Measurements from ENCODE around the gene STXBP5. TPM values are rescaled to one million over a fixed set of nuclear protein-coding genes. Genes with fewer than 3 reads are reported as not detected.

Gene STXBP5
- total and polyA plus RNA-seq, 4 experiments from 2014 or later = 0.90 to 36.5 (median 21.9) TPM

GRCh38 chr6:147297663-147298316, 93.6 kb downstream of the STXBP5 start:
- Histone ChIP-seq H3K27ac (ENCODE audit: low read depth, low read length) (no peak overlapping the region), H3K4me1 (ENCODE audit: insufficient read depth, low read length) (peaks cover 12% of the 10 kb centered on the region), H3K36me3 (ENCODE audit: insufficient read depth, low read length) (no peaks in the 10 kb centered on the region), H3K9me3 (ENCODE audit: control insufficient read depth in 1 of 2, low read length in 2 of 2) (peaks cover 0 to 17% of the 10 kb centered on the region in 2 donors), H3K27me3 (ENCODE audit: insufficient read depth, low read length) (no peaks in the 10 kb centered on the region), H3K4me3 (ENCODE audit: low read length in 2 of 2) (peak overlapping the region in 1 of 2 donors; percentile 3)
- peak overlapping the region; percentile 62 to 86 (median 75) for H3K4me3 Mint-ChIP-seq
- H3K4me1 Mint-ChIP-seq = peaks cover 11 to 18% (median 15%) of the 10 kb centered on the region in 4 donors
- ChIA-PET POLR2A (ENCODE audit: partially characterized antibody) (no interaction called here), CTCF (ENCODE audit: partially characterized antibody) (interaction anchor here (3.0 kb wide), 1 partner anchor 12 kb away, joined by 9 read pairs; no protein-coding TSS in a partner anchor)
- H3K27ac Mint-ChIP-seq = peak overlapping the region in 6 of 7 donors; percentile 37 to 73 (median 59)
- peaks cover 42 to 59% of the 10 kb centered on the region in 2 donors for H3K36me3 Mint-ChIP-seq
- H3K9me3 Mint-ChIP-seq = peaks cover 0 to 28% (median 22%) of the 10 kb centered on the region in 8 donors
- DNase-seq = peak in 4 of 5 donors; percentile 18 to 41 (median 27)
- H3K27me3 Mint-ChIP-seq = no peaks in the 10 kb centered on the region
- intact Hi-C loops (cut with micrococcal nuclease) = no loop called here

GRCh38 chr6:147298461-147298860, 94.2 kb downstream of the STXBP5 start:
- intact Hi-C loops (cut with micrococcal nuclease) = no loop called here
- Histone ChIP-seq H3K27ac (ENCODE audit: low read depth, low read length) (no peak overlapping the region), H3K27me3 (ENCODE audit: insufficient read depth, low read length) (no peaks in the 10 kb centered on the region), H3K36me3 (ENCODE audit: insufficient read depth, low read length) (peaks cover 3% of the 10 kb centered on the region), H3K4me3 (ENCODE audit: low read length in 2 of 2) (peak overlapping the region in 1 of 2 donors; percentile 3), H3K9me3 (ENCODE audit: control insufficient read depth in 1 of 2, low read length in 2 of 2) (peaks cover under 1 to 17% of the 10 kb centered on the region in 2 donors), H3K4me1 (ENCODE audit: insufficient read depth, low read length) (peaks cover 12% of the 10 kb centered on the region)
- CTCF ChIA-PET (ENCODE audit: partially characterized antibody) = no interaction called here
- Mint-ChIP-seq H3K36me3 (peaks cover 41 to 59% of the 10 kb centered on the region in 2 donors), H3K27me3 (no peaks in the 10 kb centered on the region), H3K4me1 (peaks cover 11 to 18% (median 15%) of the 10 kb centered on the region in 4 donors), H3K27ac (peak overlapping the region in 4 of 7 donors; percentile 45 to 73 (median 70)), H3K9me3 (peaks cover 3 to 31% (median 22%) of the 10 kb centered on the region in 8 donors), H3K4me3 (peak overlapping the region; percentile 62 to 86 (median 75))
- POLR2A ChIA-PET (ENCODE audit: partially characterized antibody) = no interaction called here
- DNase-seq = no peak

- H3K27ac Mint-ChIP-seq = no peak overlapping the region
- peaks cover 6 to 33% (median 22%) of the 10 kb centered on the region in 8 donors for H3K9me3 Mint-ChIP-seq
Measured at GRCh38 chr6:147299035-147299434, 94.8 kb downstream of the STXBP5 start.

GRCh38 chr6:147301070-147301469, 96.9 kb downstream of the STXBP5 start:
- CTCF ChIA-PET (ENCODE audit: partially characterized antibody) = no interaction called here
- no peak for DNase-seq
- H3K27ac Mint-ChIP-seq = no peak overlapping the region
- H3K9me3 ChIP-seq (ENCODE audit: control insufficient read depth in 1 of 2, low read length in 2 of 2) = peaks cover 4 to 12% of the 10 kb centered on the region in 2 donors
- no peak overlapping the region for H3K4me3 ChIP-seq (ENCODE audit: low read length in 2 of 2)
- H3K27me3 ChIP-seq (ENCODE audit: insufficient read depth, low read length) = no peaks in the 10 kb centered on the region
- POLR2A ChIA-PET (ENCODE audit: partially characterized antibody) = no interaction called here
- peaks cover 37 to 62% of the 10 kb centered on the region in 2 donors for H3K36me3 Mint-ChIP-seq
- no peak overlapping the region for H3K27ac ChIP-seq (ENCODE audit: low read depth, low read length)
- intact Hi-C loops (cut with micrococcal nuclease) = no loop called here
- H3K27me3 Mint-ChIP-seq = no peaks in the 10 kb centered on the region
- H3K36me3 ChIP-seq (ENCODE audit: insufficient read depth, low read length) = peaks cover 7% of the 10 kb centered on the region
- no peak overlapping the region for H3K4me3 Mint-ChIP-seq
- H3K4me1 Mint-ChIP-seq = peaks cover 11 to 18% (median 17%) of the 10 kb centered on the region in 4 donors
- peaks cover 6 to 22% (median 18%) of the 10 kb centered on the region in 8 donors for H3K9me3 Mint-ChIP-seq
- H3K4me1 ChIP-seq (ENCODE audit: insufficient read depth, low read length) = peaks cover 12% of the 10 kb centered on the region

More at GRCh38 chr6:147299035-147299434, 94.8 kb downstream of the STXBP5 start:
- no peaks in the 10 kb centered on the region for H3K27me3 ChIP-seq (ENCODE audit: insufficient read depth, low read length)
- POLR2A ChIA-PET (ENCODE audit: partially characterized antibody) = no interaction called here
- Mint-ChIP-seq H3K27me3 (no peaks in the 10 kb centered on the region), H3K36me3 (peaks cover 42 to 60% of the 10 kb centered on the region in 2 donors), H3K4me3 (no peak overlapping the region), H3K4me1 (peaks cover 11 to 18% (median 16%) of the 10 kb centered on the region in 4 donors)
- CTCF ChIA-PET (ENCODE audit: partially characterized antibody) = no interaction called here
- peaks cover 4 to 17% of the 10 kb centered on the region in 2 donors for H3K9me3 ChIP-seq (ENCODE audit: control insufficient read depth in 1 of 2, low read length in 2 of 2)
- peaks cover 12% of the 10 kb centered on the region for H3K4me1 ChIP-seq (ENCODE audit: insufficient read depth, low read length)
- DNase-seq = no peak
- H3K27ac ChIP-seq (ENCODE audit: low read depth, low read length) = no peak overlapping the region
- H3K4me3 ChIP-seq (ENCODE audit: low read length in 2 of 2) = no peak overlapping the region
- peaks cover 7% of the 10 kb centered on the region for H3K36me3 ChIP-seq (ENCODE audit: insufficient read depth, low read length)
- intact Hi-C loops (cut with micrococcal nuclease) = no loop called here

GRCh38 chr6:147304016-147304415, 99.8 kb downstream of the STXBP5 start:
- CTCF ChIA-PET (ENCODE audit: partially characterized antibody) = interaction anchor here (1.6 kb wide), 1 partner anchor 18 kb away, joined by 4 read pairs; no protein-coding TSS in a partner anchor
- H3K4me3 Mint-ChIP-seq = no peak overlapping the region
- peaks cover 0 to 7% (median 0%) of the 10 kb centered on the region in 4 donors for H3K4me1 Mint-ChIP-seq
- POLR2A ChIA-PET (ENCODE audit: partially characterized antibody) = no interaction called here
- no peak for DNase-seq
- no peak overlapping the region for H3K27ac Mint-ChIP-seq
- H3K27me3 ChIP-seq (ENCODE audit: insufficient read depth, low read length) = no peaks in the 10 kb centered on the region
- H3K27me3 Mint-ChIP-seq = no peaks in the 10 kb centered on the region
- H3K36me3 Mint-ChIP-seq = peaks cover 27 to 42% of the 10 kb centered on the region in 2 donors
- H3K9me3 Mint-ChIP-seq = peaks cover 0 to 11% (median 4%) of the 10 kb centered on the region in 8 donors
- no peak overlapping the region for H3K4me3 ChIP-seq (ENCODE audit: low read length in 2 of 2)
- H3K36me3 ChIP-seq (ENCODE audit: insufficient read depth, low read length) = peaks cover 7% of the 10 kb centered on the region
- no peak overlapping the region for H3K27ac ChIP-seq (ENCODE audit: low read depth, low read length)
- no peaks in the 10 kb centered on the region for H3K4me1 ChIP-seq (ENCODE audit: insufficient read depth, low read length)
- intact Hi-C loops (cut with micrococcal nuclease) = no loop called here
- H3K9me3 ChIP-seq (ENCODE audit: control insufficient read depth in 1 of 2, low read length in 2 of 2) = peaks cover 0 to 4% of the 10 kb centered on the region in 2 donors

- no peak overlapping the region for H3K27ac Mint-ChIP-seq
- no peak overlapping the region for H3K4me3 ChIP-seq (ENCODE audit: low read length in 2 of 2)
- ChIA-PET POLR2A (ENCODE audit: partially characterized antibody) (no interaction called here), CTCF (ENCODE audit: partially characterized antibody) (no interaction called here)
- DNase-seq = no peak
- H3K4me1 Mint-ChIP-seq = peaks cover 0 to 4% (median 0%) of the 10 kb centered on the region in 4 donors
- H3K27me3 Mint-ChIP-seq = no peaks in the 10 kb centered on the region
- no peak overlapping the region for H3K27ac ChIP-seq (ENCODE audit: low read depth, low read length)
- H3K4me3 Mint-ChIP-seq = no peak overlapping the region
- intact Hi-C loops (cut with micrococcal nuclease) = no loop called here
- no peaks in the 10 kb centered on the region for H3K9me3 Mint-ChIP-seq
- H3K4me1 ChIP-seq (ENCODE audit: insufficient read depth, low read length) = no peaks in the 10 kb centered on the region
- no peaks in the 10 kb centered on the region for H3K9me3 ChIP-seq (ENCODE audit: control insufficient read depth in 1 of 2, low read length in 2 of 2)
- H3K36me3 Mint-ChIP-seq = peaks cover 14 to 32% of the 10 kb centered on the region in 2 donors
- H3K27me3 ChIP-seq (ENCODE audit: insufficient read depth, low read length) = no peaks in the 10 kb centered on the region
- peaks cover 16% of the 10 kb centered on the region for H3K36me3 ChIP-seq (ENCODE audit: insufficient read depth, low read length)
Measured at GRCh38 chr6:147310521-147310920, 106.3 kb downstream of the STXBP5 start.

- peaks cover 20 to 32% of the 10 kb centered on the region in 2 donors for H3K36me3 Mint-ChIP-seq
Measured at GRCh38 chr6:147311218-147311617, 107.0 kb downstream of the STXBP5 start.

More at GRCh38 chr6:147311218-147311617, 107.0 kb downstream of the STXBP5 start:
- H3K27me3 Mint-ChIP-seq = no peaks in the 10 kb centered on the region
- ChIA-PET POLR2A (ENCODE audit: partially characterized antibody) (no interaction called here), CTCF (ENCODE audit: partially characterized antibody) (interaction anchor here (1.2 kb wide), 1 partner anchor 28 kb away, joined by 3 read pairs; no protein-coding TSS in a partner anchor)
- H3K4me1 Mint-ChIP-seq = peaks cover 0 to 2% (median 0%) of the 10 kb centered on the region in 4 donors
- H3K27me3 ChIP-seq (ENCODE audit: insufficient read depth, low read length) = no peaks in the 10 kb centered on the region
- H3K4me3 ChIP-seq (ENCODE audit: low read length in 2 of 2) = no peak overlapping the region
- no peak for DNase-seq
- no peaks in the 10 kb centered on the region for H3K9me3 ChIP-seq (ENCODE audit: control insufficient read depth in 1 of 2, low read length in 2 of 2)
- intact Hi-C loops (cut with micrococcal nuclease) = no loop called here
- H3K27ac ChIP-seq (ENCODE audit: low read depth, low read length) = no peak overlapping the region
- no peak overlapping the region for H3K4me3 Mint-ChIP-seq
- peaks cover 17% of the 10 kb centered on the region for H3K36me3 ChIP-seq (ENCODE audit: insufficient read depth, low read length)
- no peak overlapping the region for H3K27ac Mint-ChIP-seq
- no peaks in the 10 kb centered on the region for H3K4me1 ChIP-seq (ENCODE audit: insufficient read depth, low read length)
- no peaks in the 10 kb centered on the region for H3K9me3 Mint-ChIP-seq

All from CD4-positive, alpha-beta memory T cell (primary cell).